DOHH2 (cell line): ENCODE measurements around the gene COL5A1.

Experiments
- H3F3A ChIP-seq: fragments of 200-600 bp; sonication (generic), shearing (Covaris generic); 2 replicates; pipeline ENCODE4 v1.6.0; 2016; ENCODE audit warnings: antibody characterized with exemption, mild to moderate bottlenecking; ENCODE audit not compliant: control insufficient read depth, insufficient read depth
- H3K27ac ChIP-seq: fragments of 200-600 bp; sonication (generic); 2 replicates; pipeline ENCODE4 v1.5.1; 2014; ENCODE audit warnings: low read depth, mild to moderate bottlenecking, low read length, moderate library complexity
- H3K27me3 ChIP-seq: fragments of 200-600 bp; sonication (generic); 2 replicates; pipeline ENCODE4 v1.6.1; 2014; ENCODE audit warnings: mild to moderate bottlenecking, low read length, mixed read lengths; ENCODE audit not compliant: control insufficient read depth
- H3K36me3 ChIP-seq: fragments of 200-600 bp; sonication (generic); 2 replicates; pipeline ENCODE4 v1.6.1; 2014; ENCODE audit warnings: mild to moderate bottlenecking, low read length, moderate library complexity, mixed read lengths; ENCODE audit not compliant: control insufficient read depth
- H3K4me1 ChIP-seq: fragments of 200-600 bp; sonication (generic); 2 replicates; pipeline ENCODE4 v1.6.1; 2014; ENCODE audit warnings: mild to moderate bottlenecking, low read length, mixed read lengths; ENCODE audit not compliant: control insufficient read depth
- H3K4me2 ChIP-seq: fragments of 200-600 bp; sonication (generic); 2 replicates; pipeline ENCODE4 v1.6.0; 2014; ENCODE audit warnings: mild to moderate bottlenecking, low read length, moderate library complexity
- H3K4me3 ChIP-seq: fragments of 200-600 bp; sonication (generic); 2 replicates; pipeline ENCODE4 v1.5.1; 2014; ENCODE audit warnings: mild to moderate bottlenecking, low read length, mixed read lengths
- H3K79me2 ChIP-seq: fragments of 200-600 bp; sonication (generic); 2 replicates; pipeline ENCODE4 v1.6.1; 2014; ENCODE audit warnings: mild to moderate bottlenecking, low read length, mixed read lengths; ENCODE audit not compliant: control insufficient read depth
- H3K9me2 ChIP-seq: fragments of 200-600 bp; sonication (generic); replicated peaks from 2 replicates; pipeline ENCODE4 v1.6.1; 2014; ENCODE audit warnings: mild to moderate bottlenecking, low read length, mixed read lengths; ENCODE audit not compliant: control insufficient read depth
- H3K9me3 ChIP-seq: fragments of 200-600 bp; sonication (generic); 2 replicates; pipeline ENCODE4 v1.6.1; 2014; ENCODE audit warnings: antibody characterized with exemption, low read length, mixed read lengths; ENCODE audit not compliant: control insufficient read depth, insufficient read depth
- H4K20me1 ChIP-seq: fragments of 200-600 bp; sonication (generic); 2 replicates; pipeline ENCODE4 v1.6.0; 2014; ENCODE audit warnings: low read depth, mild to moderate bottlenecking, antibody characterized with exemption, low read length, moderate library complexity; ENCODE audit not compliant: control insufficient read depth, insufficient read depth
- CTCF ChIP-seq: fragments of 200-600 bp; sonication (generic); IDR thresholded peaks from one replicate; pipeline ENCODE4 v1.5.1; 2014; ENCODE audit warnings: antibody characterized with exemption, mild to moderate bottlenecking, low read depth, low read length; ENCODE audit not compliant: poor library complexity, severe bottlenecking
- EZH2phosphoT487 ChIP-seq: fragments of 200-600 bp; sonication (generic); IDR thresholded peaks from 2 replicates; pipeline ENCODE4 v1.6.1; 2017; ENCODE audit warnings: borderline replicate concordance, mild to moderate bottlenecking, antibody characterized with exemption, low read length, moderate library complexity, mixed read lengths

COL5A1 gene

GRCh38 chr9:134647359-134648080, 5.9 kb downstream of the COL5A1 start:
- Histone ChIP-seq H3K4me1 (no peaks in the 10 kb centered on the region), H3K27me3 (no peaks in the 10 kb centered on the region), H3K4me3 (no peak overlapping the region), H3K36me3 (no peaks in the 10 kb centered on the region), H3K9me3 (no peaks in the 10 kb centered on the region), H4K20me1 (no peaks in the 10 kb centered on the region), H3F3A (no peaks in the 10 kb centered on the region), H3K9me2 (no peaks in the 10 kb centered on the region), H3K79me2 (no peaks in the 10 kb centered on the region), H3K27ac (no peak overlapping the region), H3K4me2 (no peak overlapping the region)
- TF ChIP-seq CTCF (no peak), EZH2phosphoT487 (no peak)

- Histone ChIP-seq H3K4me3 (no peak overlapping the region), H4K20me1 (no peaks in the 10 kb centered on the region), H3K4me1 (no peaks in the 10 kb centered on the region), H3K9me3 (no peaks in the 10 kb centered on the region), H3K9me2 (no peaks in the 10 kb centered on the region), H3K36me3 (no peaks in the 10 kb centered on the region), H3F3A (no peaks in the 10 kb centered on the region), H3K4me2 (no peak overlapping the region), H3K27ac (no peak overlapping the region), H3K27me3 (no peaks in the 10 kb centered on the region), H3K79me2 (no peaks in the 10 kb centered on the region)
- TF ChIP-seq CTCF = no peak
- no peak for TF ChIP-seq EZH2phosphoT487
Observed at GRCh38 chr9:134648701-134649530, 7.3 kb downstream of the COL5A1 start.

GRCh38 chr9:134650431-134651190, 9.0 kb downstream of the COL5A1 start:
- Histone ChIP-seq H3K9me2 (no peaks in the 10 kb centered on the region), H3K36me3 (no peaks in the 10 kb centered on the region), H3K9me3 (no peaks in the 10 kb centered on the region), H3K4me1 (no peaks in the 10 kb centered on the region), H3K27me3 (no peaks in the 10 kb centered on the region), H3K79me2 (no peaks in the 10 kb centered on the region), H3K4me2 (no peak overlapping the region), H3F3A (no peaks in the 10 kb centered on the region), H3K4me3 (no peak overlapping the region), H4K20me1 (no peaks in the 10 kb centered on the region), H3K27ac (no peak overlapping the region)
- no peak for TF ChIP-seq EZH2phosphoT487
- TF ChIP-seq CTCF = no peak
